Stimulated activated CD8-positive, alpha-beta memory T cell treated with anti-CD3 and anti-CD28 coated beads, Interleukin-4, amount 100 ng/mL, for 1 hour (primary cell): ENCODE results near the gene CKM.

ENCODE experiments used
- DNase-seq, 2 donors: peaks; one replicate each; pipeline ENCODE4 v3.0.0-alpha.2; 2020; ENCODE audit warnings: low read depth in 2 of 2, low spot score in 1 of 2

CKM gene

DNA sequence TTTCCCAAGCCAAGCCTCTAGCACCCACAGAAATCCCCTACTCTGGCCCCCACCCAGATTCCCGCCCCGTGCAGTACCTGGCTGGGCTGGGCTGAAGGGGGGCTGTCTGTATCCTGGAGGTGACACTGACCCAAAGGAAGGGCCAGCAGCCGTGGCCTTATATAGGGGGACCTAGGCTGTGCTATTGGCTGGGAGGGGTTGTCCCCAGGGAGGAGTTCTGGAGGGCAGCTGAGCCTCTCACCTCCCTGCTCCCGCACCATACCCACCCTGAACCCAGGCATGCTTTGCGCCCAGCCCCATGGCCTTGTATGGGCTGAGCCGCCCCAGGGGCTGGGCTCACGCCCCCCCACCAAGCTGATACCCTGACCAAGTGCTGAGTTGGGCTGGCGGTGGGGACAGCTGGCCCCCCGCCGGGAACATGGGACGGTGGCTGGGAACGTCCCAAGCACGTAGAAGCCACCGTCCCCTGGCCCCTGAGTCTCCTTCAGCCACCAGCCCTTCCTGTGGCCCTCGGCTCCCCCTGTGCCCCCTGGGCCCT, at the start of gene CKM:
TSS of gene CKM (minus strand) at position 132 of the 538 bp plus-strand sequence. CDS start 3,162 bp downstream, outside the sequence.
- DNase-seq, result no peak

DNA sequence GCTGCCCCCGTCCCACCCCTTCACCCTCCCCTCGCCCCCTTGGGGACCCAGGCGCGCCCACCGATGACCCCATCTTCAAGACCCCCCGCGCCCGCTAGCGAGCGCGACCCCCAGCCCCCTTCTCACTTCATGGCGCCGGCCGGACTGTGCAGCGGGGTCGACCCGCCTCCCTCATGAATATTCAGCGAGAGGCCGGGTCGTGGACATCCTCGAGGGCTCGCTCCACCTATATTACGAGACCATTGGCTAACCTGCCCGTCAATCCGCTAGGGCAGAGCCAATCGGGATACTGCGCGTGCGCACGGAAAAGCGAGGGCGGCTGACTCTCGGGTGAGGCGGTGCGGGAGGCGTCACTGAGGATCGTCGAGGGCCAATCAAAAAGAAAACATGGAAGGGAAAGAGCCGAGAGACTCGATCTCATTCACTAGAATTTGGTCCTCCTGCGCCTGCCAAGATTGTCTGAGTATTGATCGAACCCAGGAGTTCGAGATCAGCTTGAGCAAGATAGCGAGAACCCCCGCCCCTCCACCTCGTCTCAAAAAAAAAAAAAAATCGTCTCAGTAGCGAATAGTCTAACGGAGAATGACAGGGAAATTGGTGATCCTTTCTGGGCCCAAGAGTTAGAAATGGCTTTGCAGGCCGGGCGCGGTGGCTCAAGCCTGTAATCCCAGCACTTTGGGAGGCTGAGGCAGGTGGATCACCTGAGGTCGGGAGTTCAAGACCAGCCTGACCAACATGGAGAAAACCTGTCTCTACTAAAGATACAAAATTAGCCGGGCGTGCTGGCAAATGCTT, 47.9 kb upstream of the CKM start, which contains the start of gene ERCC2:
TSS of gene ERCC2 (minus strand) at position 164 of the 795 bp plus-strand sequence. CDS start at position 131, 33 bp downstream.
- peak; percentile 98 to 100 for DNase-seq

DNA sequence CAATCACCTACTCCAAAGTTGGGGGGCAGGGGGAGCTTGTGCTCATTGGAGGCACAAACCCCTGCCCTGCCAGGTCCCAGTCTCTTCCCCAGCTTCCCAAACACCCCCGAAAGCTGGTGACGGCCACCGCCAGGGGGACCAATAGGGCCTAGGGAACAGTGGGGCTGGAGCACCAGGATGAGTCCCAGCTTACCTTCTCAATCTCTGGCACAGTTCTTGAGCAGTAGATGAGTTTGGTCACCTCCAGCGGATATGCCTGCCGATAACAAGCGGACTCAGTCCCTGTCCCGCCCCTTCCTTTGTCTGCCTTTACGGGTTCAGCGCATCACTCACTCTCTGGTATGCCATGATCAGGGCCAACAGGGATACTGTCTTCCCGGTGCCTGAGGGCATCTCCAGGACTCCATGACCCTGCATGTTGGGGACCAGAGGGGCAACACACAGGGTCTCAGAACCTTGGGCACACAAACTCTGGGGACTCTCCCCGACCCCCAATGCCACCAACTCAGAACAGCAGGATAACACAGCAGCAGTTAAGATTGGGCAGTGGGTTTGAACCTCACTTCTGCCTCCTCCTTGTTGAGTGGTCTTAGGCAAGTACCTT, 46.2 kb upstream of the CKM start:
- no peak for DNase-seq

DNA sequence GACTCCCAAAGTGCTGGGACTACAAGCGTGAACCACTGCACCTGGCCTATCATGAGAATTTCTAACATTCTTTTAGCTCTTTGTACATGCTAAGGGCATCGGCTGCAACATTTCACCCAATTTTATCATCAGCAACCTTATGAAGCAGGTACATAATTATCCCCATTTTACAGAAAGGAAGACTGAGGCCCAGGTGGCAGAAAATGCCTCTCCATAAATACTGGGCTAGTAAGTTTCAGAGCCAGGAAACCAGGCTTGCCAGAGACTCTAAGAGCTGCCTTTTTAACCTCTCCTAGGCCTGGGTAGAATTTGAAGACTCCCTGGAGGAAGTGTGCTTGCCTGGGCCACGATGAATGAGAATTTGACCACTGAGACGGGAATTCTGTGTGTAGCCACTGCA, 45.5 kb upstream of the CKM start:
- DNase-seq, result no peak

DNA sequence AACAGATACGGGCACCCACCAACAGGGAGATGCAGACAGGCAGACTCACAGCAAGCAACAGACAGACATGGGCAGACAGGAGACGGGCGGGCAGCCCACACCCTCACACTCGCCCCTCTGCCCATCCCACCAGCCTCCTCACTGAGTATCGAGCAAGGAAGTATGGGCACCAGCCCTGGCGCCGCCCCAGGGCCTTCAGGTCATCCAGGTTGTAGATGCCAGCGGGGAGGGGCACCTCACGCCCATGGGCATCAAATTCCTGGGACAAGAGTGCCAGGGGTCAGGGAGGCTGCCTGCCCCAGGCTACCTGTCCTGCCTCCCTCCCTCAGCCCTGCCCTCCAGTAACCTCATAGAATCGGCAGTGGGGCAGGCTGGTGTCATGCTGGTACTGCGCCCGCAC, 42.0 kb upstream of the CKM start:
- DNase-seq, result no peak

DNA sequence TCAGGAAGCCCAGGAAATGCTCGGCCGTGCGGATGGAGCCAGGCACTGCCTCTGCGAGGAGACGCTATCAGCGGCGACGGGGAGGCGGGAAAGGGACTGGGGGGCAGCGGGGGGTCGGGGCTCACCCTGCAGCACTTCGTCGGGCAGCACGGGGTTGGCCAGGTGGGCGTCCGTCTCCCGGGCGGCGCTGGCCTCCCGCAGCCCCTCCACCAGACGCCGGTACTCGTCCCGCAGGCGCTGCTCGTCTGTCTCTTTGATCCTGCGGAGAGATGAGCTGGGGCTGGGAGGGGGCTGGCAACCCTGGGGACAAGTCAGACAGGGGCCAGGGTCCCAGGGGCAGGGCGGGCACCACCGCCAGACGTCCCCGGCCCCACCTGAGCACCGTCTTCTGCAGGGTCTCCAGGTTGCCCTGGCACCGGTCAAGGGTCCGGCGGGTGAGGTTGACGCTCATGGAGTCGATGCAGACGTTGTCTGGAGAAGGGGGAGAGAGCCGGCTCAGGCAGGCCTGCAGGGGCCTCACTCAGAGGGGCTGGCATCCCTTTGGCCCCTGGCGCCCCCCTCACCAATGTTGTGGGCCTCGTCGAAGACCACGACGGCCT, 41.3 kb upstream of the CKM start:
- DNase-seq, result no peak

GRCh38 chr19:45362291-45362690, 39.6 kb upstream of the CKM start:
- no peak for DNase-seq

- DNase-seq, result no peak
These were observed 38.9 kb upstream of the CKM start for GRCh38 chr19:45361608-45362007.

DNA sequence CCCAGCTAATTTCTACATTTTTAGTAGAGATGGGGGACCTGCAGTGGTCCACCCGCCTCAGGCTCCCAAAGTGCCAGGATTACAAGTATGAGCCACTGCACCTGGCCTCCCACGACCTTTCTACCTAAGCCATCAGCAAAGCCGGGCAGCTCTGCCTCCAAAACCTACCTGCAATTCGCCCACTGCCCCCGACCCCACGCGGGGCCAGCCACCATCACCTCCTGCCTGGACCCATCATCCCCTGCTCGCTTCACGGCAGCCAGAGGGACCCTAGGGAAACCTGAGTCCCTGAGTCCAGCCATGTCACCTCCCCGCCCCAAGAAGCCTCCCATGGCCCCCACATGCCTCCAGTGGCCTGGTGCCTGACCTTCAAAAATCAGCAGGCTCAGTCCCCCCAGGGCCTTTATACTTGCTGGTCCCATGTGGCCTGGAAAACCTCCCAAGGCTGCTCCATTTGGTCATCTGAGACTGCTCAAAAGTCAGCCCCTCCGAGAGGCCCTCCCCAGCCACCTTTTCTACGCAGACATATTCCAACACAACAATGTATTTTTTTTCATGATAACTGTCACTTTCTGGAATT, 35.6 kb upstream of the CKM start:
- DNase-seq, result no peak

DNA sequence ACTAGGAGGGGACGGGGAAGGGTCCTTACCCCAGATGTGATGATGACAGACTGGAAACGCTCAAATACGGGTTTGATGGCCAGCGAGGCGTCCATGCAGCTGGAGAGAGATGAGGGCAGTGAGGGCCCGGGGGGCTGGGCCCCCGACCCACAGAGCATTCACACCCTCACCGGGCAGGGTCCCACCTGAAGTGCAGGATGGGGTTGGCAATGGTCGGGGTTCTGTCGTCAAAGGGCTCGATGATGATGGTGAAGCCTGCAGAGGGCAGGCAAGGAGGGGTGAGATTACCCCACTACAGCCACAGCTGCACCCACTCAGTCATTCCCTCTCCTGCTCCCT, 34.7 kb upstream of the CKM start:
- DNase-seq, result no peak

- DNase-seq, result no peak
These were observed 34.2 kb upstream of the CKM start for GRCh38 chr19:45356760-45357444.

- no peak for DNase-seq
These were observed 33.2 kb upstream of the CKM start for GRCh38 chr19:45355910-45356309.

GRCh38 chr19:45355402-45355801, 32.7 kb upstream of the CKM start:
- no peak for DNase-seq

GRCh38 chr19:45354241-45354842, 31.7 kb upstream of the CKM start:
- DNase-seq, result no peak

DNA sequence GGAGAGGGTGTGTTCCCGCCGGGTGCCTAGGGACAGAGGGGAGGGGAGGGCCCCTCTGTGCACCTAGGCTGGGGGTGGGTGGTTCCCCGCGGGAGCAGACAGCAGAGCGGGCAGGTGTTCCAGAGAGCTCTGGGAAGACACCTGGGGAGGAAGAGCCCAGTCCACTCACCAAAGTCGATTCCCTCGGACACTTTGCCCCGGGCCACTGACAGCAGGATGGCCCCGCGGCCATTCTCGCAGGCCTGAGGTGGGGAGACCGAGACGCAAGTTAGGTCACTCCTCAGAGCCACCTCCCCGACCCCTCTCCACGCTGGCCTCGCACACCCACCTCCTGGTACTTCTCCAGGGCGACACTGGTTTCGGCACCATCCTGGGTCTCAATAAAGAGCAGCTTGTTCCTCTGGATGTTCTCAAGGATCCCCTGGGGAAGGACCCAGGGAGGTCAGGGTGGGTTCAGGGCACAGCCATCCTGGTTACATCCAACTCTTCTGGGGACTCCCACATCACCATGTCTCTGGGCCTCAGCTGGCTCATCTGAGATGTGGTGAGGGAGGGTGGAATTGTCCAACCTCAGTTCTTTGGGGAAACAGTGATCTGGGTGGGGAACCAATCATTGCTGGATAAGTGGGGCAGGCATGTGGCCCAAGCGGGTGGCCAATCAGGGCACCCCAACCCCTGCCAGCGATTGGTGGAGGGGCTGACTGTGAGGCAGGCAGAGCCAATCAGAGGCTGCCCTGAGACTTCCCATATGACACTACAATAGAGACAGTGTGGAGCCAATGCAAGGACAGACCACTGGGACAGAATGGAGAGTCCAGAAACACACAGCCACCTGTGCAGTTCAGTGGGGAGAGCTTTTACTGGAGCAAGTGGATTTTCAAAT, 30.5 kb upstream of the CKM start:
- DNase-seq, result no peak

DNA sequence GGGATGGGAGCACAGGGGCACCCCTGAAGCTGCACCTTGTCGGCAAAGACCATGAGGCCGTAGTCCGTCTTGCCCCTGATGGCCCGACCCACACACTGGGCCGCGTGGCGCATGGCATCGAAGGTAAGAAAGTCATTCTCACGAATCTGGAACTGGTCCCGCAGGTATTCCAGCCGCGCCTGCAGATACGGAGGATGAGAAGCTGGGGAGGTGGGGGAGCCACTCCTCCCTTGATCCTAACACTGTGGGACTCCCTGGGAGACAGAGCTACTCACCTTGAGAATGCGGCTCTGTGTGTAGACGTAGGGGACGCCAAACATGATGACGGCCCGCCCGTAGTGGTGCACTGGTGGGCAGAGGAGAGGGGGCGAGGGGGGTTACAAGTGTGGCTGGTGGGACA, 29.8 kb upstream of the CKM start:
- no peak for DNase-seq

- no peak for DNase-seq
These were observed 29.4 kb upstream of the CKM start for GRCh38 chr19:45352062-45352461.

DNA sequence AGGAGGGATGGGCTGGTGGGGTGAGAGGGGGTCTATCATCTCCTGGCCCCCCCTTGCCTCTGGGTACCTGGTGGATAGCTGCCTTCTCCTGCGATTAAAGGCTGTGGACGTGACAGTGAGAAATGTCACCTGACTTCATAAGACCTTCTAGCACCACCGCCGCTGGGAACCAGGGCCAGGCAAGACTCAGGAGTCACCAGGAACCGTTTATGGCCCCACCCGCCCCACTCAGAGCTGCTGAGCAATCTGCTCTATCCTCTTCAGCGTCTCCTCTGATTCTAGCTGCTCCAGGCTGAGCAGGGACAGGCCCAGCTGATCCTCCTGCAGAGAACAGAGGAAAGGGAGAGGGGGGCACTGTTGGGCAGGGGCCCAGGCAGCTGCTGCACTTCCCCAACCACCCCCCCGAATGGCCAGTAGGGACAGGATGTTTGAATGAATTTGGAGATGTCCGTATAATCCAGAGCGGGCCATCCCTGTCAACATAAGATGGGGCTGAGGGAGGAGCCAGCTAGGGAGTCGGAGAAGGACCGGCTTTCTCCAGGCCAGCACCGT, 28.8 kb upstream of the CKM start:
- no peak for DNase-seq

DNA sequence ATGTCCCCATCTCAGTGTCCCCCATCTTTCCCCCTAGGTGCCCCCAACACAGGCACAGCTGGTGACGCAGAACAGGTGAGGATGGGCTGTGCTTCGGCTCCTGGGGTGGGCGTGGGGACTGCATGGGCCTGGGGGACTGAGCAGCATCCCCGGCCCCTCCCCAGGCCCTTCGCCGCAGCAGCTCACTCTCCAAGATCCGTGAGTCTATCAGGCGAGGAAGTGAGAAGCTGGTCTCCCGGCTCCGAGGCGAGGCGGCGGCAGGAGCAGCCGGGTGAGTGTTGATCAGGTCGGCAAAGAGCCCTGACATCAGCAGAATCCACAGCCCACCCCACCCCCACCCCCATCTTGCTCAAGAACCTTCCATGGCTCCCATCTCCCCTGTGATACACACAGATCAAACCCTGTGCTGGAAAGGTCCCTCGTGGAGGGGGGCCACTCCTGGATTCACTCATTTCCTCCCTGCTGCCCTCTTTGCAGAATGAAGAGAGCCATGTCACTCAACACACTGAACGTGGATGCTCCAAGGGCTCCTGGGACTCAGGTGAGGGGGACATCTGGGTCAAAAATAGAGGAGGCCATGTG, 27.9 kb upstream of the CKM start:
- no peak for DNase-seq
